GM21529 (cell line): ENCODE measurements around the gene KLF16.

Source experiments
- ATAC-seq: cut with Tn5 transposase; IDR thresholded peaks from one replicate; pipeline ENCODE4 v1.9.1; 2021; ENCODE audit not compliant: unreplicated experiment

Gene KLF16

DNA sequence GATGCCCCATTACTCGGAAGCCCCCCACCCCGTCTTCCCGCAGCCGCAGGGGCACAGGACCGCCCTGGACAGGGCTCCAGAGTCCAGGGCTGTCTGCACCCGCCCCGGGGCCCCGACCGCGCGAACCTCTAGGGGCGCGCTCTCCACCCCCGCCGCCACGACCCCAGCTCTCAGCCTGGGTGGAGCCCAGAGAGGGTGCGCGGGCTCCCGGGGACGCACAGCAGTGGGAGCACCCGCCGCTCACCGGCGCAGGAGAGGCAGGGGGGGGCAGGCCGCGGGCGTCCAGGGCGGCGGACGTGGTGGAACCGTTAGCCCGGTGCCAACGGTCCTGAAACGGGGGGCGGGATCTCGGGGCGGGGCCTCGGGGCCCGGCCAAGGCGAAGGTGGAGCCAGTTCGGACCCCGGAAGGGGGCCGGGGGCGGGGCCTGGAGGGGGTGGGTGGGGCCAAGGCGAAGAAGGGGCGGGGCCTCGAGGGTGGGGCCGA, 51.4 kb downstream of the KLF16 start, which contains the start of gene ATP8B3:
TSS of gene ATP8B3 (minus strand) at position 335 of the 484 bp plus-strand sequence. CDS start 540 bp downstream, outside the sequence.
- no peak for ATAC-seq

DNA sequence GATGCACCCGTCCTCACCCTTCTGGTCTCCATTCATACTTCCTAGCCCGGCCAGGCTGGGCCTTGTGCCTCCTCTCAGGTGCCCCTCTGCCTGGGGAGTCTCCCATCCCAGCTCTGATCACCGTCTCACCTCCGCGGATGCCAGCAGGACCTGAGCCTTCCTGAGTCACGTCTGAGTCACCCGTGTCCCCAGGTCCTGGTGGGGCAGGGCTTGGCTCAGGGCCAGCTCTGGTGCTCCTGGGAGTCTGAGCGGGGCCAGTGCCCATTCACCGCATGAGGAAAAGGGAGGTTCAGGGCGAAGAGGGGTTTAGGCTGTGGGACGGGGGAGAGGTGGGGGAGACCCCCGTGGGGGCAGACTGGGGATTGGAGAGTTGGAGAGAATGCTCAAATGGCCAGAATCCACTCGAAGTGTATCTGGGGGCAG, 51.9 kb downstream of the KLF16 start:
- ATAC-seq, result no peak

DNA sequence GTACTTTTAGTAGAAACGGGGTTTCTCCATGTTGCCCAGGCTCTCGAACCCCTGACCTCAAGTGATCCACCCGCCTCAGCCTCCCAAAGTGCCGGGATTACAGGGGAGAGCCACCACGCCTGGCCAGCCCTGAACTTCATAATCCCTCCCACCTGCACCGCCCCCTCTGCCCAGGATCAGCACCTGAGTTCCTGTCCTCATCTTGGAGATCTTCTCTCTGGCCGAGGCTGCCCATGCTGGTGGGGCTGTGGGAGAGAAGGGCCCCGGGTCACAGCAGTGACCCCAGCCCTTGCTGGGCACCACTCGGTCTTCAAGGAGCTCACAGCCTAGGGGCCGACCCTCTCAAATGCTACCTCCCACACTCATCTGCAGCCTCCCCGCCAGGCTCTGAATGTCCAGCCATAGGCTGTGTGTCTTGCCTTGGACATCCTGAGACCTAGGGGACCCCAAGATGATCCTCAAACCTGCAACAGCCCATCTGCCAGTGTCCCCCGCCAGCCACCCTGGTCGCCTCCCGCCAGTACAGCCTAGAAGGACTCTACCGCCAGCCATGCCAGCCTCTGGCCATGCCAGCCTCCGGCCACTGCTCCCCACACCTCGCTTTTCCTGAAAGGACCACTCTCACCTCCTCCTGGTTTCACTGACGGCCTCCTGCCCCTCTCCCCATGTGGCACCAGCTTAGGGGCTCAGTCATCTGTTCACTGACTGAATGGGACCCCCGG, 52.8 kb downstream of the KLF16 start:
- ATAC-seq, result no peak

GRCh38 chr19:1809678-1810077, 53.7 kb downstream of the KLF16 start:
- ATAC-seq, result no peak

- no peak for ATAC-seq
Measured at GRCh38 chr19:1808395-1808731, 55.0 kb downstream of the KLF16 start.

- no peak for ATAC-seq
Measured at GRCh38 chr19:1807695-1808394, 55.5 kb downstream of the KLF16 start.

DNA sequence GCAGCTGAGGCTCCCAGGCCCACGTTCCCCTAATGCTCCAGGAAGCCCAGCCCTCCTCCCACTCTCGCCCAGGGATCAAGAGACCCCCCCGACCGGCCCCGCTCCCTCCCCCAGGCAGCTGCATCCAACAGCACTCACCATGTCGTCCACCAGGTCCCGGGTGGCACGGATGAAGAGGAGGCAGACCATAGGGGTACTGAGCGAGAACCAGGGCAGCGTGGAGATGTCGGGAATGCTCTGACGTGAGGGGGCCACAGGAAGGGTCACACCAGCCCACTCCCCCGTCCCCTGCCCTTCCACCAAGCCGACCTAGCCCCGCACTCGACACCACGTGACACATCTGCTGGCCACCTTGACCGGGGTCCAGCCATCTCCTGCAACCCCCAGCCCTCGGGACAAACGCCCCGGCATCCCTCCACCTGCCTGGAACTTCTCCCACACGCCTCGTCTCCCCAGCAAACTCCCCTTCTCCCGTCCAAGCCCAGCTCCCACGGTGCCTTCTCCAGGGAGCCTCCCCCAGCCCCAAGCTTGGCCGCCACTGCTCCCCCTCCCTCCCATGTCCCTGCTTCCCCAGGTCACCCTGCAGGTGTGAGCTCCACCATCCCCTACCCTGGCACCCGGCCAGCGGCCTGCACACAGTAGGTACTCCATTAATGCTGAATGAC, 56.2 kb downstream of the KLF16 start:
- no peak for ATAC-seq

- no peak for ATAC-seq
Measured at GRCh38 chr19:1806184-1807029, 57.0 kb downstream of the KLF16 start.

GRCh38 chr19:1805401-1806183, 57.8 kb downstream of the KLF16 start:
- no peak for ATAC-seq

DNA sequence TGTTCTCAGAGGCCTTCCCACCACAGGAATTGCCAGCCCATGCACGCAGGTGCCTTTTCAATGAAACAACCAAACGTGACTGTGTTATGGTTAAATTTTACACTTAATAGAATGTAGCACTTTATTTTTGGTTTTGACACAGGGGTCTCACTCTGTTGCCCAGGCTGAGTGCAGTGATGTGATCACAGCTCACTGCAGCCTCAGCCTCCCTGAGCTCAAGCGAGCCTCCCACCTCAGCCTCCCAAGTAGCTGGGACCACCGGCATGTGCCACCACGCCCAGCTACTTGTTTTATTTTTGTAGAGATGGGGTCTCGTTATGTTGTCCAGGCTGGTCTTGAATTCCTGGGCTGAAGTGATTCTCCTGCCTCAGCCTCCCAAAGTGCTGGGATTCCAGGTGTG, 58.5 kb downstream of the KLF16 start:
- no peak for ATAC-seq
